Type B pancreatic cell (in vitro differentiated cells): ENCODE measurements around the gene LTB4R2. TPM values are rescaled to one million over a fixed set of nuclear protein-coding genes. Genes with fewer than 3 reads are reported as not detected.

Source experiments
- DNase-seq: peaks from one replicate; pipeline ENCODE4 v3.0.0; 2021; ENCODE audit warnings: mixed read lengths; ENCODE audit not compliant: unreplicated experiment; ENCODE audit errors: extremely low spot score
- H3K27ac Mint-ChIP-seq: 2 replicates; pipeline ENCODE4 v1.8.0; 2021; ENCODE audit warnings: mild to moderate bottlenecking, mixed read lengths
- H3K27me3 Mint-ChIP-seq: 2 replicates; pipeline ENCODE4 v1.8.0; 2021; ENCODE audit warnings: mixed read lengths
- H3K36me3 Mint-ChIP-seq: 2 replicates; pipeline ENCODE4 v1.8.0; 2021; ENCODE audit warnings: mixed read lengths
- H3K4me1 Mint-ChIP-seq: one replicate; pipeline ENCODE4 v1.8.0; 2021; ENCODE audit warnings: mixed read lengths; ENCODE audit not compliant: unreplicated experiment
- H3K4me3 Mint-ChIP-seq: 2 replicates; pipeline ENCODE4 v1.8.0; 2021; ENCODE audit warnings: mild to moderate bottlenecking, mixed read lengths
- H3K9me3 Mint-ChIP-seq: 2 replicates; pipeline ENCODE4 v1.8.0; 2021; ENCODE audit warnings: mixed read lengths
- total RNA-seq: library from RNA; stranded (reverse); gene quantifications from 2 replicates; pipeline ENCODE4 v1.2.1, GENCODE V29; 2021; ENCODE audit warnings: low replicate concordance
- TF ChIP-seq, protein P1 (sequence below): fragments of 200-600 bp; sonication (generic); conservative IDR thresholded peaks from 2 replicates; pipeline ENCODE4 v1.5.0; 2021; ENCODE audit warnings: antibody characterized with exemption, mild to moderate bottlenecking

The LTB4R2 gene
- total RNA-seq, 1 donor from 2014 or later: 9.4 TPM

DNA sequence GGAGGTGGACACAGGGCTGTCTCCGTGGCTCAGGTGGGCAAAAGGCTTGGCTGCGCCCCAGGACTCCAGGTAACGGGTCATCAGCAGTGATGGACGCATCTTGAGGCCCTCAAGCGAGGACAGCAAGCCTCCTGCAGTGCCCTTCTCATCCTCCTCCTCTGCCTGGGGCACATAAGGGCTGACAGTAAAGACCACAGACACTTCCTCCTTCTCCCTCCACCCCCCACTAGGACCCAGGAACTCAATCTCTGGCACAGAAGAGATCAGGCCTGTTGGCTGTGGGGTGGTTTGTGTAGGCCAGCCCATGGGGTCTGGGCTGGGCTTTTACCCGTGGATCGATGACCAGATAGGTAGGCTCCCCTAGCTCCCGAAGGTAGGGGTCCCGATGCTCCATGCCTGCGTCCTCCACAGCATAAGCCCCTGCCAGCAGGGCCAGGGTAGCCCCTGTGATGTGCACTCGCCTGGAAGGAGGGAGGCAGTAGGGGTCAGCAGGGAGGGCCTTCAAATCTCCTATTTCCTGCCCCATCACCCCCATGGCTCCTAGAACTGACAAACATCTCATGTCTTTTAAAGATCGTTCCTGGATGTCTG lies 19.2 kb downstream of the LTB4R2 start:
- Mint-ChIP-seq H3K4me1 (peaks cover 13% of the 10 kb centered on the region), H3K27me3 (peaks cover 42% of the 10 kb centered on the region), H3K36me3 (no peaks in the 10 kb centered on the region), H3K4me3 (no peak overlapping the region), H3K9me3 (no peaks in the 10 kb centered on the region), H3K27ac (no peak overlapping the region)
- TF ChIP-seq, protein P1, sequence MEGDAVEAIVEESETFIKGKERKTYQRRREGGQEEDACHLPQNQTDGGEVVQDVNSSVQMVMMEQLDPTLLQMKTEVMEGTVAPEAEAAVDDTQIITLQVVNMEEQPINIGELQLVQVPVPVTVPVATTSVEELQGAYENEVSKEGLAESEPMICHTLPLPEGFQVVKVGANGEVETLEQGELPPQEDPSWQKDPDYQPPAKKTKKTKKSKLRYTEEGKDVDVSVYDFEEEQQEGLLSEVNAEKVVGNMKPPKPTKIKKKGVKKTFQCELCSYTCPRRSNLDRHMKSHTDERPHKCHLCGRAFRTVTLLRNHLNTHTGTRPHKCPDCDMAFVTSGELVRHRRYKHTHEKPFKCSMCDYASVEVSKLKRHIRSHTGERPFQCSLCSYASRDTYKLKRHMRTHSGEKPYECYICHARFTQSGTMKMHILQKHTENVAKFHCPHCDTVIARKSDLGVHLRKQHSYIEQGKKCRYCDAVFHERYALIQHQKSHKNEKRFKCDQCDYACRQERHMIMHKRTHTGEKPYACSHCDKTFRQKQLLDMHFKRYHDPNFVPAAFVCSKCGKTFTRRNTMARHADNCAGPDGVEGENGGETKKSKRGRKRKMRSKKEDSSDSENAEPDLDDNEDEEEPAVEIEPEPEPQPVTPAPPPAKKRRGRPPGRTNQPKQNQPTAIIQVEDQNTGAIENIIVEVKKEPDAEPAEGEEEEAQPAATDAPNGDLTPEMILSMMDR: no peak
- no peak for DNase-seq

DNA sequence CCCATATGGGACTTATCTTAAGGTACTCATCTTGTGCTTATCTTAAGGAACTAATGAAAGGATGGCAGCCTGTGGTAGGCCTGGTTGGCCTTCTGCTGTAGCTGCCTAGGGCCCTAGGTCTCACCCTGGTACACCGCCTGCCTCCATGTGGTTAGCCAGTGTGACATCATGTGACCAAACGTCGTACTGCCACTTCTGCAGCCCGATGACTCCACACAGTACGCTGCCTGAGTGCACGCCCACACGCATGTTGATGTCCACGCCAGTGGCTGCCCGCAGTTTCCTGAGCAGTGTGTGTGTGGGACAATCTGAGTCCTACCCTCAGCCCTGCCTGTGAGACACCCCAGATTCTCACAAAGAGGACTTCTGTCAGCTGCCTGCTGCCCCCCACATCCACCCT lies 19.8 kb downstream of the LTB4R2 start:
- H3K27ac Mint-ChIP-seq: no peak overlapping the region
- H3K9me3 Mint-ChIP-seq: no peaks in the 10 kb centered on the region
- no peaks in the 10 kb centered on the region for H3K36me3 Mint-ChIP-seq
- TF ChIP-seq, protein P1: no peak
- peaks cover 46% of the 10 kb centered on the region for H3K27me3 Mint-ChIP-seq
- peaks cover 13% of the 10 kb centered on the region for H3K4me1 Mint-ChIP-seq
- H3K4me3 Mint-ChIP-seq: no peak overlapping the region
- no peak for DNase-seq

DNA sequence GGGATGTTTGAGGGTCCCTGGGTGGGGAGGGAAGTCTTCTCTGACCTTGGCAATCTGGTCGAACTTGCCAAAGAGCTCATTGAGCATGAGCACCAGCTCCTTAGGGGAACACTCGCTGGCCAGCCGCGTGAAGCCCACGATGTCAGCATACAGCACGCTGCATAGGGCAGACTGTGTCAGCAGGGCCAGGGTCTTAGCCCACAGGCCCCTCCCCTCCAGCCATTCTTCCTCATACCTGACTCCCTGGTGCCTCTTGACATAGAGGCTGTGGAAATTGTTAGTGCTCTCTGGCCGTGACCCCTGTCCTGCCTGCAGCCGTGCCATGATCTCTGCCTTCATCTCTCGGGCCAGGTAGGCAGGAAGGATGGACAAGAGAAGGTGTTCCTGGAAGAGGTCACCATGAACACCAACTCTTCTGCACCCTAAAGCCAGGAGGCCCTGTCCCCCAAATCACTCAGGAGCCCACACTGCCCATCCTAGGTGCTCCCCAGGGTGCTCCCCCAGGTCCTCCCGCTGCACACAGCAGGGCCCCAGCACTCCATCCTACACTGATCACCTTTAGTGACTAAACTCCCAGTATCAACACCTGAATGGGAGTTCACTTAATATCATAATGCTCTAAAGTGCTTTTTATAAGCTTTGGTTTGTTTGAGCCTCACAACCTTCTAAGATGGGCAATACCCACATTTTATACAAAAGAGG lies 21.2 kb downstream of the LTB4R2 start:
- DNase-seq: no peak
- TF ChIP-seq, protein P1: no peak
- no peak overlapping the region for H3K27ac Mint-ChIP-seq
- peaks cover 56% of the 10 kb centered on the region for H3K27me3 Mint-ChIP-seq
- no peak overlapping the region for H3K4me3 Mint-ChIP-seq
- no peaks in the 10 kb centered on the region for H3K36me3 Mint-ChIP-seq
- H3K4me1 Mint-ChIP-seq: peaks cover 20% of the 10 kb centered on the region
- H3K9me3 Mint-ChIP-seq: no peaks in the 10 kb centered on the region

DNA sequence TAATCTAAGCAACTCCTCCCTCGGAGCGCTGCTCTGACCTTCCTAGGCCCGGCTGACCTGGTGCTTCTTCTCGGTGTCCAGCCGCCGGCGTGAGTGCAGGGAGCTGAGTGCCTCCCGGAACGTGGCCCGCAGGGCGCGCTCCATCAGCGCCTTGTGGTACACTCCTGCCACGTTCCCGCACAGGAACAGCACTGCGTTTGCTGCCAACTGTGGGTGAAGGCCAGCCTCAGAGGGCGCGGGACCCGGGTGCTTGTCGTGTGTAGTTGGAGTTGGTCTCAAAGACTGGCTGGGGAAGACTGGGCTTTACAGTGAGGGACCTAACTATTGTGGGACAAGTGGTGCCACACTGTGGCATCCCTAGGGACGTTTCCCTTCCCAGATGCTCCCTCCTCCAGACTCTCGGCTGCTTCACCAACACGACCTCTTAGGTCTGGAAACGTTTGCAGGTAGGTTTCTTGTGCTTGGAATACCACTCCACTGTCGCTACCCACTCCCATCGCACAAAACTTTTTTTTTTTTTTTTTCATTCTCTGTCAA lies 21.9 kb downstream of the LTB4R2 start:
- Mint-ChIP-seq H3K36me3 (no peaks in the 10 kb centered on the region), H3K27ac (peak overlapping the region; percentile 44), H3K9me3 (no peaks in the 10 kb centered on the region), H3K4me3 (peak overlapping the region; percentile 89), H3K27me3 (peaks cover 63% of the 10 kb centered on the region), H3K4me1 (peaks cover 20% of the 10 kb centered on the region)
- DNase-seq: no peak
- TF ChIP-seq, protein P1: no peak

DNA sequence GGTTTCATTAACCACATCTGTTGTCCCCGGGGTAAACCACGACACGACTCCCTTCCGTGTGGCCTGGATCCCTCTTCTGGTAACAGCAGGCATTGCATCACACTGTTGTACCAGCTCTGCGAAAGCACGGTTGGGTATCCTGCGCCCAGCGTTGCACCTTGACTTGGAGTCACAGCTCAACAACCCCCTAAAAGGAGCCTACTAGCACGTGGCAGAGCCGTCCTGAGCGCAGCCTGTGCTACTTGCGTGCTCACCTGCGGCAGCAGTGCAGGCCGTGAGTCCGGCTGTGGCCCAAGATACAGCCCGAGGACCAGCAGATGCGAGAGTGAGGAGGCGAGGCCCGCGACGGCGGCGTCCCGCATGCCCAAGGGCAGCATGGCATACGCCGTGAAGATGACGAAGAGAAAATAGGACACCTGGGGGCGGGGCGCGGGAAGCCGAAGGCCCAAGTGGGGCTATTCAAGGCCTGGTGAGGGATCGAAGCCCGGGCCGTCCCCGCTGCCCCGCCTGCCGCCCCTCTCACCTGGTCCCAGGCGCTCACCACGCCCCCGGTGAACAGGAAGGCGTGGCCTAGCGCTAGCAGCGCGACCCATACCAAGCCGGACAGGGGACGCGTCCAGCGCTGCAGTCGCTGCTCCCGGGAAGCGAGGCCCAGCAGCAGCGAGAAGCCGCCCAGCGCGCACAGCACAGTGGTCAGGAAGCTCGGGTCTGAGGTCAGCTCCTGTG lies 22.5 kb downstream of the LTB4R2 start:
- no peak for DNase-seq
- peak overlapping the region; percentile 89 for H3K4me3 Mint-ChIP-seq
- H3K27me3 Mint-ChIP-seq: peaks cover 69% of the 10 kb centered on the region
- TF ChIP-seq, protein P1: peak; percentile 81
- peaks cover 18% of the 10 kb centered on the region for H3K4me1 Mint-ChIP-seq
- H3K36me3 Mint-ChIP-seq: no peaks in the 10 kb centered on the region
- H3K27ac Mint-ChIP-seq: peak overlapping the region; percentile 44
- no peaks in the 10 kb centered on the region for H3K9me3 Mint-ChIP-seq
